Testis (tissue), 3 donors: ENCODE measurements around the gene PAGE2. TPM values are rescaled to one million over a fixed set of nuclear protein-coding genes. Genes with fewer than 3 reads are reported as not detected.
A peak's percentile ranks its signal among the peaks of the same experiment; 100 is the strongest.
"Not testable (repeated sequence)": the region's sequence is repeated elsewhere in the genome, so short reads cannot be mapped to it uniquely, and the experiment has no call there.

ENCODE experiments used
- DNase-seq: peaks from one replicate; pipeline ENCODE4 v3.0.0-alpha.2; 2019
- H3K27ac ChIP-seq, 2 donors: fragments of 200-600 bp; sonication (generic); one replicate each; pipeline ENCODE4 v1.5.1; 2019
- H3K27me3 ChIP-seq: fragments of 200-600 bp; sonication (generic); one replicate; pipeline ENCODE4 v1.5.1; 2019
- H3K36me3 ChIP-seq: fragments of 200-600 bp; sonication (generic); one replicate; pipeline ENCODE4 v1.5.1; 2017; ENCODE audit warnings: low read depth; ENCODE audit errors: missing control alignments
- H3K4me1 ChIP-seq: fragments of 200-600 bp; sonication (generic); one replicate; pipeline ENCODE4 v1.5.1; 2019
- H3K4me3 ChIP-seq, 2 donors: fragments of 200-600 bp; sonication (generic); one replicate each; pipeline ENCODE4 v1.5.1; 2017 to 2019
- H3K9me3 ChIP-seq: fragments of 200-600 bp; sonication (generic); one replicate; pipeline ENCODE4 v1.5.1; 2017
- POLR2A ChIP-seq: fragments of 450-650 bp; IDR thresholded peaks from one replicate; pipeline ENCODE4 v1.6.1; 2017; ENCODE audit warnings: antibody characterized with exemption, mild to moderate bottlenecking, moderate library complexity
- WGBS, 2 donors: methylation state at CpG; one replicate each; pipeline ENCODE4 v1.1.5; 2018; 5-methylcytosine and 5-hydroxymethylcytosine counted together
- intact Hi-C: fragments of 100-400 bp; cut with DNase I; formaldehyde crosslinking; loops from one replicate; pipeline ENCODE4 v1.15.1; 2023; ENCODE audit warnings: low total_unique reads
- polyA plus RNA-seq: library from polyadenylated mRNA; stranded (reverse); fragments of 350-450 nt; fragmentation: Illumina TruSeq; extraction: RNeasy Lipid Tissue Mini Kit (QIAGEN cat#74804); gene quantifications from one replicate; pipeline ENCODE4 v1.2.3, GENCODE V29; 2014; ENCODE audit warnings: low read depth, low replicate concordance; ENCODE audit not compliant: insufficient read depth
- total RNA-seq, 2 donors: library from RNA; depleted of rRNA; stranded (reverse); fragments of >200 nt; gene quantifications; one replicate each; pipeline ENCODE4 v1.2.3, GENCODE V29; 2016
- TF ChIP-seq, protein P1 (sequence below), 3 experiments: fragments of 450-650 bp in 2 of 3; fragments of 200-600 bp in 1 of 3; sonication (generic) in 1 of 3; IDR thresholded peaks; one replicate each; pipeline ENCODE4 v1.5.1; 2016 to 2019; ENCODE audit warnings: antibody characterized with exemption in 3 of 3, mild to moderate bottlenecking in 2 of 3, moderate library complexity in 1 of 3

Gene PAGE2
- total and polyA plus RNA-seq, 3 donors from 2014 or later, result 24.3 to 34.3 (median 31.4) TPM

DNA sequence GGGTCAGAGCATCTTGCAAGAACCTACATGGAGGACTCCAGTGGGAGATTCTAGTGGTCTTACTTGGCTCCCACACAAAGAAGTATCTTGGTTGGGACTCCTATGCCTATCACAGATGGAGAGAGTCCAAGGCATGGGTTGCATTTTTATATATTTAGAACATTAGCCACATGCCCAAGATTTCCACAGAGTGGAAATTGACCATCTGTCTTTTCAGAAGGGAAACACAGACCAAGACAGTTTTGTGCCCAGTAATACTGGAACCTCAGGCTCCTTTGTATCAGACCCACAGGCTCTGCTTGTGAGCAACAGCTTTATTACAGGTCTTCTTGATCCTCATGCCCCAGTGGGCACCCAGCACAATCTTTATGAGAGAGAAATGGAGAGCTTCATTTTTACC, 43.6 kb downstream of the PAGE2 start:
- Histone ChIP-seq H3K4me3 (no peak overlapping the region), H3K36me3 (no peaks in the 10 kb centered on the region), H3K4me1 (no peaks in the 10 kb centered on the region), H3K27me3 (no peaks in the 10 kb centered on the region), H3K27ac (no peak overlapping the region), H3K9me3 (no peaks in the 10 kb centered on the region)
- intact Hi-C loops, result no loop called here
- DNase-seq, result no peak
- TF ChIP-seq, protein P1, sequence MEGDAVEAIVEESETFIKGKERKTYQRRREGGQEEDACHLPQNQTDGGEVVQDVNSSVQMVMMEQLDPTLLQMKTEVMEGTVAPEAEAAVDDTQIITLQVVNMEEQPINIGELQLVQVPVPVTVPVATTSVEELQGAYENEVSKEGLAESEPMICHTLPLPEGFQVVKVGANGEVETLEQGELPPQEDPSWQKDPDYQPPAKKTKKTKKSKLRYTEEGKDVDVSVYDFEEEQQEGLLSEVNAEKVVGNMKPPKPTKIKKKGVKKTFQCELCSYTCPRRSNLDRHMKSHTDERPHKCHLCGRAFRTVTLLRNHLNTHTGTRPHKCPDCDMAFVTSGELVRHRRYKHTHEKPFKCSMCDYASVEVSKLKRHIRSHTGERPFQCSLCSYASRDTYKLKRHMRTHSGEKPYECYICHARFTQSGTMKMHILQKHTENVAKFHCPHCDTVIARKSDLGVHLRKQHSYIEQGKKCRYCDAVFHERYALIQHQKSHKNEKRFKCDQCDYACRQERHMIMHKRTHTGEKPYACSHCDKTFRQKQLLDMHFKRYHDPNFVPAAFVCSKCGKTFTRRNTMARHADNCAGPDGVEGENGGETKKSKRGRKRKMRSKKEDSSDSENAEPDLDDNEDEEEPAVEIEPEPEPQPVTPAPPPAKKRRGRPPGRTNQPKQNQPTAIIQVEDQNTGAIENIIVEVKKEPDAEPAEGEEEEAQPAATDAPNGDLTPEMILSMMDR (IDR thresholded peaks at IDR 0.05), result no peak
- no peak for TF ChIP-seq POLR2A

DNA sequence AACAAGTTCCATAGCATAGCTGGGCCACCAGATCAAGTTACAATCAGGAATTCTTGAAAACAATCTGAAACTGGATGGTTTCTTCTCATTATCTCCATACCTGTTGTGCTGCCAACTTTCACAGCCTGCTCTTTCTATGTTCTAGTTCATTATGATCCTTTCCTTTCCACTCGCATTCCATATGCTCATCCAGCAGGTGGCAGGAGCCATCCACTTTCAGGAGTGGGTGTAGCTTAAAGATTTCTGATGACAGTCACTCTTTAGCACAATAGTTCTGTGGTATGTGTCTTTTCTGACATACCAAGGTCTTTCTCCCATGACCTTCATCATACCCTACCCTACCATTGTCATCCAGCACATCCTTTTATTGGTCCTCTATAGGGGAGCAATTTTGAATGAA, 46.4 kb downstream of the PAGE2 start:
- Histone ChIP-seq H3K27me3 (no peaks in the 10 kb centered on the region), H3K27ac (no peak overlapping the region)
- 9 to 36% methylated on average over 1 of the region's 1 CpG for WGBS, 2 donors

DNA sequence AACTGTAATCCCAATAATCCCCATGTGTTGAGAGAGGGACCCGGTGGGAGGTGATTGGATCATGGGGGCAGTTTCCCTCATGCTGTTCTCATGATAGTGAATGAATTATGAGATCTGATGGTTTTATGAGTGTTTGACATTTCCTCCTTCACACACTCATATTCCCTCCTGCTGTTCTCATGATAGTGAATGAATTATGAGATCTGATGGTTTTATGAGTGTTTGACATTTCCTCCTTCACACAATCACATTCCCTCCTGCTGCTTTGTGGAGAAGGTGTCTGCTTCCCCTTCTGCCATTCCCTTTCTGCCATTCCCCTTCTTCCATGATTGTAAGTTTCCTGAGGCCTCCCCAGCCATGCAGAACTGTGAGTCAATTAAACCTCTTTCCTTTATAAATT, 52.0 kb downstream of the PAGE2 start:
- 71 to 100% methylated on average over 1 of the region's 1 CpG for WGBS, 2 donors
- intact Hi-C loops, DNase-seq, H3K27ac ChIP-seq, H3K4me3 ChIP-seq, H3K9me3 ChIP-seq, H3K36me3 ChIP-seq, H3K27me3 ChIP-seq, H3K4me1 ChIP-seq: not testable (repeated sequence)

More for the DNA sequence above, 46.4 kb downstream of the PAGE2 start:
- intact Hi-C loops, result no loop called here
- no peak for TF ChIP-seq POLR2A
- TF ChIP-seq, protein P1 (IDR thresholded peaks at IDR 0.05), result peak in 2 of 3 experiments; percentile 23 to 52
- Histone ChIP-seq H3K4me3 (no peak overlapping the region), H3K9me3 (no peaks in the 10 kb centered on the region), H3K36me3 (no peaks in the 10 kb centered on the region), H3K4me1 (no peaks in the 10 kb centered on the region)
- peak; percentile 50 for DNase-seq

Other genes with a start within 250 kb of the PAGE2 start
- gene TRO, start 168.2 kb upstream of the PAGE2 start, total RNA-seq, result 10 to 100 TPM; 15.4 to 31.2 TPM
- gene TRO, start 168.2 kb upstream of the PAGE2 start, polyA plus RNA-seq, result 11.3 TPM
- gene PFKFB1, start 94.8 kb upstream of the PAGE2 start, total RNA-seq, result 1 to 10 TPM; 1.4 to 1.5 TPM
- 1.0 TPM for gene PFKFB1, start 94.8 kb upstream of the PAGE2 start, polyA plus RNA-seq
- 10 to 100 TPM; 13.1 to 16.6 TPM for gene APEX2, start 88.7 kb upstream of the PAGE2 start, total RNA-seq
- 10.4 TPM for gene APEX2, start 88.7 kb upstream of the PAGE2 start, polyA plus RNA-seq
- gene ALAS2, start 58.0 kb upstream of the PAGE2 start, total RNA-seq, result under 1 TPM; 0.16 to 0.19 TPM
- 0.62 TPM for gene ALAS2, start 58.0 kb upstream of the PAGE2 start, polyA plus RNA-seq
- 10 to 100 TPM; 33.9 to 50.8 TPM for gene PAGE2B, start 14.0 kb upstream of the PAGE2 start, total RNA-seq
- gene PAGE2B, start 14.0 kb upstream of the PAGE2 start, polyA plus RNA-seq, result 86.8 TPM
- gene PAGE5, start 131.3 kb downstream of the PAGE2 start, total RNA-seq, result 10 to 100 TPM; 20.3 to 28.7 TPM
- 39.6 TPM for gene PAGE5, start 131.3 kb downstream of the PAGE2 start, polyA plus RNA-seq
- gene PAGE3, start 175.9 kb downstream of the PAGE2 start, total RNA-seq, result 1 to 10 TPM; 1.6 to 1.8 TPM
- gene PAGE3, start 175.9 kb downstream of the PAGE2 start, polyA plus RNA-seq, result 7.6 TPM